Measurements from ENCODE around the gene CCBE1.

The CCBE1 gene

GRCh38 chr18:59393381-59393780, 303.8 kb downstream of the CCBE1 start:
- DNase-seq (ENCODE audit: low spot score), result no peak

GRCh38 chr18:59388817-59389216, 308.4 kb downstream of the CCBE1 start:
- no peak for DNase-seq (ENCODE audit: low spot score)

GRCh38 chr18:59387687-59388565, 309.3 kb downstream of the CCBE1 start:
- DNase-seq (ENCODE audit: low spot score), result no peak

- DNase-seq (ENCODE audit: low spot score), result no peak
Measured at GRCh38 chr18:59386909-59387686, 310.1 kb downstream of the CCBE1 start.

- DNase-seq (ENCODE audit: low spot score), result no peak
Measured at GRCh38 chr18:59385191-59385590, 312.0 kb downstream of the CCBE1 start.

- DNase-seq (ENCODE audit: low spot score), result no peak
Measured at GRCh38 chr18:59383851-59384250, 313.4 kb downstream of the CCBE1 start.

GRCh38 chr18:59382383-59382782, 314.8 kb downstream of the CCBE1 start:
- no peak for DNase-seq (ENCODE audit: low spot score)

- DNase-seq (ENCODE audit: low spot score), result no peak
Measured at GRCh38 chr18:59381949-59382348, 315.3 kb downstream of the CCBE1 start.
